ENCODE results near the gene MSI2. TPM values are rescaled to one million over a fixed set of nuclear protein-coding genes. Genes with fewer than 3 reads are reported as not detected.

Gene MSI2
- total and polyA plus RNA-seq, 9 of the 15 experiments (the other 6 are each of a cell fraction or from before 2014, with no cell fraction given): 4.6 to 61.8 (median 42.4) TPM

- Histone ChIP-seq H3K27me3 (ENCODE audit: control insufficient read depth in 2 of 2, insufficient read depth in 2 of 2, low read length in 2 of 2) (no peaks in the 10 kb centered on the region), H2AFZ (ENCODE audit: low read depth, low read length) (no peak overlapping the region), H3K4me1 (replicated peaks in 1 of 2; ENCODE audit: control insufficient read depth in 2 of 2, insufficient read depth in 2 of 2, low read length in 2 of 2) (no peaks in the 10 kb centered on the region), H3K27ac (ENCODE audit: extremely low read depth, low read depth, low read length) (no peak overlapping the region), H3K36me3 (ENCODE audit: control insufficient read depth, insufficient read depth, low read length) (no peaks in the 10 kb centered on the region), H3K9me1 (ENCODE audit: control insufficient read depth, insufficient read depth, low read length) (no peaks in the 10 kb centered on the region), H3K9ac (ENCODE audit: insufficient read depth in 1 of 2, low read depth in 2 of 2, low read length in 2 of 2) (no peak overlapping the region), H3K4me3 (no peak overlapping the region), H4K20me1 (replicated peaks; ENCODE audit: control insufficient read depth, insufficient read depth, low read length) (no peaks in the 10 kb centered on the region), H3K9me3 (replicated peaks; ENCODE audit: control insufficient read depth, insufficient read depth, low read depth, low read length) (peaks cover 3% of the 10 kb centered on the region; the same call in 1 of the 2 replicates), H3K79me2 (ENCODE audit: control insufficient read depth, insufficient read depth, low read length) (no peaks in the 10 kb centered on the region), H3K4me2 (ENCODE audit: insufficient read depth, low read length) (no peak overlapping the region)
- intact Hi-C loops (cut with micrococcal nuclease) (no loop called here), in situ Hi-C loops (cut with MboI) (no loop called here)
- TF ChIP-seq NFE2 (IDR thresholded peaks at IDR 0.05; ENCODE audit: low read depth) (no peak), MBD1 (CRISPR knock-in tag; IDR thresholded peaks at IDR 0.05) (no peak), ZNF785 (CRISPR knock-in tag; IDR thresholded peaks at IDR 0.05) (no peak), TGIF2 (CRISPR knock-in tag; IDR thresholded peaks at IDR 0.05) (no peak)
- TF ChIP-seq, protein P1, sequence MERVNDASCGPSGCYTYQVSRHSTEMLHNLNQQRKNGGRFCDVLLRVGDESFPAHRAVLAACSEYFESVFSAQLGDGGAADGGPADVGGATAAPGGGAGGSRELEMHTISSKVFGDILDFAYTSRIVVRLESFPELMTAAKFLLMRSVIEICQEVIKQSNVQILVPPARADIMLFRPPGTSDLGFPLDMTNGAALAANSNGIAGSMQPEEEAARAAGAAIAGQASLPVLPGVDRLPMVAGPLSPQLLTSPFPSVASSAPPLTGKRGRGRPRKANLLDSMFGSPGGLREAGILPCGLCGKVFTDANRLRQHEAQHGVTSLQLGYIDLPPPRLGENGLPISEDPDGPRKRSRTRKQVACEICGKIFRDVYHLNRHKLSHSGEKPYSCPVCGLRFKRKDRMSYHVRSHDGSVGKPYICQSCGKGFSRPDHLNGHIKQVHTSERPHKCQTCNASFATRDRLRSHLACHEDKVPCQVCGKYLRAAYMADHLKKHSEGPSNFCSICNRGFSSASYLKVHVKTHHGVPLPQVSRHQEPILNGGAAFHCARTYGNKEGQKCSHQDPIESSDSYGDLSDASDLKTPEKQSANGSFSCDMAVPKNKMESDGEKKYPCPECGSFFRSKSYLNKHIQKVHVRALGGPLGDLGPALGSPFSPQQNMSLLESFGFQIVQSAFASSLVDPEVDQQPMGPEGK (CRISPR knock-in tag; IDR thresholded peaks at IDR 0.05; ENCODE audit: borderline replicate concordance): no peak
- TF ChIP-seq, protein P2, sequence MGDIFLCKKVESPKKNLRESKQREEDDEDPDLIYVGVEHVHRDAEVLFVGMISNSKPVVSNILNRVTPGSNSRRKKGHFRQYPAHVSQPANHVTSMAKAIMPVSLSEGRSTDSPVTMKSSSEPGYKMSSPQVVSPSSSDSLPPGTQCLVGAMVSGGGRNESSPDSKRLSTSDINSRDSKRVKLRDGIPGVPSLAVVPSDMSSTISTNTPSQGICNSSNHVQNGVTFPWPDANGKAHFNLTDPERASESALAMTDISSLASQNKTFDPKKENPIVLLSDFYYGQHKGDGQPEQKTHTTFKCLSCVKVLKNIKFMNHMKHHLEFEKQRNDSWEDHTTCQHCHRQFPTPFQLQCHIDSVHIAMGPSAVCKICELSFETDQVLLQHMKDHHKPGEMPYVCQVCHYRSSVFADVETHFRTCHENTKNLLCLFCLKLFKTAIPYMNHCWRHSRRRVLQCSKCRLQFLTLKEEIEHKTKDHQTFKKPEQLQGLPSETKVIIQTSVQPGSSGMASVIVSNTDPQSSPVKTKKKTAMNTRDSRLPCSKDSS (IDR thresholded peaks at IDR 0.05; ENCODE audit: low read depth, partially characterized antibody): no peak
- DNase-seq (ENCODE audit: extremely low read depth in 1 of 4, low spot score in 3 of 4): no peak
- no peak for ATAC-seq
- WGBS (ENCODE audit: insufficient coverage, low coverage, missing lambda C conversion rate): 0% methylated on average over 2 of the region's 2 CpGs
- ChIA-PET POLR2A (no interaction called here), CTCF (ENCODE audit: low intra/inter-chr PET ratio) (no interaction called here)
- no TSS peak for BruUV-seq (replicated peaks)
- FAIRE-seq: no peak
Measured at GRCh38 chr17:57225127-57225526, 31.2 kb upstream of the MSI2 start.

Data from K562 (cell line).